Caco-2 (cell line): ENCODE results near the gene ELN. TPM values are rescaled to one million over a fixed set of nuclear protein-coding genes. Genes with fewer than 3 reads are reported as not detected.

Experiments
- BruUV-seq: library from RNA; stranded (reverse); fragments of 400-500 nt; replicated peaks from 2 replicates; lab custom pipeline; 2021; lab: Mats Ljungman, UMichigan
- CTCF ChIA-PET: fragments of 300-600 bp; sonication (Branson Sonifier 250); formaldehyde crosslinking; loops from one replicate; lab custom pipeline; 2022; ENCODE audit warnings: antibody characterized with exemption; lab: Charles Lee
- POLR2A ChIA-PET: fragments of 300-600 bp; sonication (Branson Sonifier 250); formaldehyde crosslinking; loops from one replicate; lab custom pipeline; 2022; ENCODE audit warnings: antibody characterized with exemption; lab: Charles Lee
- DNase-seq, 2 experiments: peaks; one replicate each; pipeline versions ENCODE4 v3.0.0 to v3.0.0-alpha.2; 2020 to 2022
- H3K27me3 ChIP-seq: replicated peaks from 2 replicates; pipeline ENCODE4 v1.6.0; 2011; ENCODE audit warnings: low read length; ENCODE audit not compliant: control insufficient read depth, insufficient read depth
- H3K36me3 ChIP-seq: 2 replicates; pipeline ENCODE4 v1.5.1; 2011; ENCODE audit warnings: low read length; ENCODE audit not compliant: control insufficient read depth, insufficient read depth
- H3K4me1 ChIP-seq: fragments of 250-450 bp; sonication (Bioruptor Pico); 2 replicates; pipeline ENCODE4 v1.5.1; 2020; ENCODE audit warnings: mild to moderate bottlenecking
- H3K4me3 ChIP-seq: 2 replicates; pipeline ENCODE4 v1.5.1; 2011; ENCODE audit warnings: low read depth, mild to moderate bottlenecking, control low read depth, low read length
- H3K9me3 ChIP-seq: fragments of 250-450 bp; sonication (Bioruptor Pico); 2 replicates; pipeline ENCODE4 v1.5.1; 2020; ENCODE audit warnings: mild to moderate bottlenecking, moderate library complexity
- H3K27ac Mint-ChIP-seq: one replicate; pipeline ENCODE4 v1.8.0; 2022; ENCODE audit warnings: mixed read lengths; ENCODE audit not compliant: unreplicated experiment
- H3K27me3 Mint-ChIP-seq: one replicate; pipeline ENCODE4 v1.8.0; 2022; ENCODE audit warnings: mixed read lengths; ENCODE audit not compliant: insufficient read depth, unreplicated experiment
- H3K36me3 Mint-ChIP-seq: one replicate; pipeline ENCODE4 v1.8.0; 2022; ENCODE audit warnings: mild to moderate bottlenecking, mixed read lengths; ENCODE audit not compliant: insufficient read depth, unreplicated experiment
- H3K4me1 Mint-ChIP-seq: one replicate; pipeline ENCODE4 v1.8.0; 2022; ENCODE audit warnings: low read depth, mixed read lengths; ENCODE audit not compliant: unreplicated experiment
- H3K4me3 Mint-ChIP-seq: one replicate; pipeline ENCODE4 v1.8.0; 2022; ENCODE audit warnings: mild to moderate bottlenecking, moderate library complexity, mixed read lengths; ENCODE audit not compliant: unreplicated experiment
- H3K9me3 Mint-ChIP-seq: one replicate; pipeline ENCODE4 v1.8.0; 2022; ENCODE audit warnings: mixed read lengths; ENCODE audit not compliant: unreplicated experiment
- intact Hi-C: fragments of 100-400 bp; cut with micrococcal nuclease; formaldehyde crosslinking; loops from one replicate; pipeline ENCODE4 v1.10.0; 2022; ENCODE audit not compliant: unreplicated experiment
- total RNA-seq: library from RNA; stranded (reverse); gene quantifications from 2 replicates; pipeline ENCODE4 v1.2.3, GENCODE V29; 2022
- TF ChIP-seq, protein P1 (sequence below), 2 experiments: fragments of 200-600 bp in 1 of 2; IDR thresholded peaks; 1 replicate in 1 of 2; 2 replicates in 1 of 2; pipeline versions ENCODE4 v1.5.1 to v1.8.0; 2011 to 2022; ENCODE audit warnings: antibody characterized with exemption in 1 of 2, control low read depth in 1 of 2, inconsistent platforms in 1 of 2, low read depth in 1 of 2, low read length in 1 of 2, mild to moderate bottlenecking in 1 of 2, moderate library complexity in 1 of 2; ENCODE audit not compliant: insufficient read depth in 1 of 2, severe bottlenecking in 1 of 2, unreplicated experiment in 1 of 2

Gene ELN
- total RNA-seq, 1 experiment from 2014 or later, result not detected

DNA sequence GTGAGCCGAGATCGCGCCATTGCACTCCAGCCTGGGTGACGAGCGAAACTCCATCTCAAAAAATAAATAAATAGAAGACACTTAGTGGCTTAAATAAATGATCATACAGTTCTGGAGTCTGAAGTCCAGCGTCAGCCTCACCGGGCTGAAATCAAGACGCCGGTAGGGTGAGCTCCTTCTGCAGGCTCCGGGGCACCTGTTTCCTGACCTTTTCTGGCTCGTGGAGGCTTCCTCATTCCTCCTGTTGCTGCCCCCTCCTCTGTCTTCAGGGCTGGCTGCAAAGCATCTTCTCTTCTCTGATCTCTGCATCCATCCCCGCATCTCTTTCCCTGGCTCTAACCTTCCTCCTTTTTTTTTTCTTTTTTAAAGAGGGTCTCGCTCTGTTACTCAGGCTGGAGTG is 88.4 kb downstream of the ELN start:
- H3K27ac Mint-ChIP-seq, result no peak overlapping the region
- TF ChIP-seq, protein P1, sequence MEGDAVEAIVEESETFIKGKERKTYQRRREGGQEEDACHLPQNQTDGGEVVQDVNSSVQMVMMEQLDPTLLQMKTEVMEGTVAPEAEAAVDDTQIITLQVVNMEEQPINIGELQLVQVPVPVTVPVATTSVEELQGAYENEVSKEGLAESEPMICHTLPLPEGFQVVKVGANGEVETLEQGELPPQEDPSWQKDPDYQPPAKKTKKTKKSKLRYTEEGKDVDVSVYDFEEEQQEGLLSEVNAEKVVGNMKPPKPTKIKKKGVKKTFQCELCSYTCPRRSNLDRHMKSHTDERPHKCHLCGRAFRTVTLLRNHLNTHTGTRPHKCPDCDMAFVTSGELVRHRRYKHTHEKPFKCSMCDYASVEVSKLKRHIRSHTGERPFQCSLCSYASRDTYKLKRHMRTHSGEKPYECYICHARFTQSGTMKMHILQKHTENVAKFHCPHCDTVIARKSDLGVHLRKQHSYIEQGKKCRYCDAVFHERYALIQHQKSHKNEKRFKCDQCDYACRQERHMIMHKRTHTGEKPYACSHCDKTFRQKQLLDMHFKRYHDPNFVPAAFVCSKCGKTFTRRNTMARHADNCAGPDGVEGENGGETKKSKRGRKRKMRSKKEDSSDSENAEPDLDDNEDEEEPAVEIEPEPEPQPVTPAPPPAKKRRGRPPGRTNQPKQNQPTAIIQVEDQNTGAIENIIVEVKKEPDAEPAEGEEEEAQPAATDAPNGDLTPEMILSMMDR (IDR thresholded peaks at IDR 0.05; ENCODE audit: insufficient read depth in 1 of 2, low read depth in 1 of 2, low read length in 1 of 2, severe bottlenecking in 1 of 2, unreplicated experiment in 1 of 2), result no peak
- no TSS peak for BruUV-seq
- Histone ChIP-seq H3K9me3 (no peaks in the 10 kb centered on the region), H3K27me3 (no peaks in the 10 kb centered on the region), H3K4me1 (no peaks in the 10 kb centered on the region), H3K36me3 (no peaks in the 10 kb centered on the region), H3K4me3 (no peak overlapping the region)
- intact Hi-C loops, result no loop called here
- H3K4me3 Mint-ChIP-seq, result no peak overlapping the region
- no peaks in the 10 kb centered on the region for H3K4me1 Mint-ChIP-seq
- DNase-seq, result no peak
- POLR2A ChIA-PET, result no interaction called here
- H3K27me3 Mint-ChIP-seq, result no peaks in the 10 kb centered on the region
- CTCF ChIA-PET, result interaction anchor here (0.7 kb wide), 1 partner anchor 168 kb away, joined by 4 read pairs; no protein-coding TSS in a partner anchor
- H3K36me3 Mint-ChIP-seq, result peaks cover 23% of the 10 kb centered on the region
- H3K9me3 Mint-ChIP-seq, result no peaks in the 10 kb centered on the region

Other genes with a start within 250 kb of the ELN start
- gene CLDN4, start 197.2 kb upstream of the ELN start, total RNA-seq, result 249 TPM in 2 replicates
- 1.5 and 1.7 TPM in 2 replicates for gene METTL27, start 185.7 kb upstream of the ELN start, total RNA-seq
- not detected in 2 replicates for gene TMEM270, start 167.0 kb upstream of the ELN start, total RNA-seq
- gene LIMK1, start 55.6 kb downstream of the ELN start, total RNA-seq, result 30.6 and 31.4 TPM in 2 replicates
- 370 TPM in 2 replicates for gene EIF4H, start 146.2 kb downstream of the ELN start, total RNA-seq
- 1.2 and 1.3 TPM in 2 replicates for gene LAT2, start 181.8 kb downstream of the ELN start, total RNA-seq
- gene RFC2, start 226.2 kb downstream of the ELN start, total RNA-seq, result 64.9 and 75.6 TPM in 2 replicates